Measurements from ENCODE around the gene CCDC171.

DNA sequence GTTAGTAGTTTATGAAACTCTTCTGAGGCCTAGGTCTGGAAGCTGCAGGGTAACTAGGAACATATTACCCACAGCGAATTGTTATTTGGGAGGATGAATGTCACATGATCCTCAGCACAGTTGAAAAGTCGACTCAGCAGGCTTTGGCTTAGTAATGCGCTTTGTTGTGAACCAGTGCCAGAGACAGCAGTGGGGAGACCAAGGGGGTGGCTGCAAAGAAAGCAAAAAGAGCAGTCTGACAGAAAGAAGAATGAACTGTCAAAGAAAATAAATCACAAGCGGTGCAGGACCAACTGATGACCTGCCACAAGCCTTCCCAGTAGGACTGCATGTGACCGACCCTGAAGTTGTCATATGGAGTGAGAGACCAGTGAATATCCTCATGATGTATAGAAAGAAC is 170.0 kb downstream of the CCDC171 start:
- TF ChIP-seq POLR2A (IDR thresholded peaks at IDR 0.05): no peak
- TF ChIP-seq, protein P1, sequence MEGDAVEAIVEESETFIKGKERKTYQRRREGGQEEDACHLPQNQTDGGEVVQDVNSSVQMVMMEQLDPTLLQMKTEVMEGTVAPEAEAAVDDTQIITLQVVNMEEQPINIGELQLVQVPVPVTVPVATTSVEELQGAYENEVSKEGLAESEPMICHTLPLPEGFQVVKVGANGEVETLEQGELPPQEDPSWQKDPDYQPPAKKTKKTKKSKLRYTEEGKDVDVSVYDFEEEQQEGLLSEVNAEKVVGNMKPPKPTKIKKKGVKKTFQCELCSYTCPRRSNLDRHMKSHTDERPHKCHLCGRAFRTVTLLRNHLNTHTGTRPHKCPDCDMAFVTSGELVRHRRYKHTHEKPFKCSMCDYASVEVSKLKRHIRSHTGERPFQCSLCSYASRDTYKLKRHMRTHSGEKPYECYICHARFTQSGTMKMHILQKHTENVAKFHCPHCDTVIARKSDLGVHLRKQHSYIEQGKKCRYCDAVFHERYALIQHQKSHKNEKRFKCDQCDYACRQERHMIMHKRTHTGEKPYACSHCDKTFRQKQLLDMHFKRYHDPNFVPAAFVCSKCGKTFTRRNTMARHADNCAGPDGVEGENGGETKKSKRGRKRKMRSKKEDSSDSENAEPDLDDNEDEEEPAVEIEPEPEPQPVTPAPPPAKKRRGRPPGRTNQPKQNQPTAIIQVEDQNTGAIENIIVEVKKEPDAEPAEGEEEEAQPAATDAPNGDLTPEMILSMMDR (IDR thresholded peaks at IDR 0.05): no peak

All from thyroid gland (tissue), 4 donors.